Kidney (tissue), 14 donors: ENCODE results near the gene ZBTB14. TPM values are rescaled to one million over a fixed set of nuclear protein-coding genes. Genes with fewer than 3 reads are reported as not detected.

Experiments used
- DNase-seq, 5 donors: peaks; one replicate each; pipeline ENCODE4 v3.0.0-alpha.2; 2013 to 2020
- FAIRE-seq: peaks from 2 replicates; lab custom pipeline; 2012; peaks lifted over from hg19 to GRCh38; lab: Jason Lieb, UNC
- H3K27ac ChIP-seq, 2 donors: one replicate each; pipeline ENCODE4 v1.7.0; 2013; ENCODE audit warnings: low read depth in 2 of 2, low read length in 2 of 2, inconsistent platforms in 1 of 2
- H3K27me3 ChIP-seq: one replicate; pipeline ENCODE4 v1.7.1; 2013; ENCODE audit warnings: low read length, inconsistent platforms; ENCODE audit not compliant: control insufficient read depth, insufficient read depth
- H3K36me3 ChIP-seq, 3 donors: one replicate each; pipeline versions ENCODE4 v1.7.0 to v1.7.1; 2013; ENCODE audit warnings: low read length in 3 of 3, control low read depth in 1 of 3, inconsistent platforms in 1 of 3; ENCODE audit not compliant: insufficient read depth in 3 of 3, control insufficient read depth in 2 of 3
- H3K4me1 ChIP-seq, 3 donors: one replicate each; pipeline versions ENCODE4 v1.7.0 to v1.7.1; 2013; ENCODE audit warnings: low read length in 3 of 3, inconsistent platforms in 1 of 3, low read depth in 1 of 3; ENCODE audit not compliant: control insufficient read depth in 2 of 3, insufficient read depth in 2 of 3
- H3K4me3 ChIP-seq, 3 donors: one replicate each; pipeline versions ENCODE4 v1.7.0 to v1.8.1; 2013; ENCODE audit warnings: low read length in 3 of 3, control low read depth in 1 of 3, inconsistent platforms in 1 of 3
- H3K9ac ChIP-seq, 3 donors: one replicate each; pipeline versions ENCODE4 v1.7.0 to v1.7.1; 2013; ENCODE audit warnings: low read length in 3 of 3, control low read depth in 1 of 3, inconsistent platforms in 1 of 3
- H3K9me3 ChIP-seq, 3 donors: one replicate each; pipeline versions ENCODE4 v1.7.0 to v1.7.1; 2013; ENCODE audit warnings: low read length in 3 of 3, control low read depth in 1 of 3, inconsistent platforms in 1 of 3; ENCODE audit not compliant: control insufficient read depth in 2 of 3, insufficient read depth in 1 of 3
- CTCF ChIP-seq: IDR thresholded peaks from 3 replicates; pipeline ENCODE4 v1.5.1; 2012; ENCODE audit warnings: mild to moderate bottlenecking, moderate library complexity, borderline replicate concordance; ENCODE audit not compliant: insufficient read depth; ENCODE audit errors: extremely low read depth
- intact Hi-C: fragments of 100-400 bp; cut with DNase I; formaldehyde crosslinking; loops from one replicate; pipeline ENCODE4 v1.11.1; 2022
- polyA plus RNA-seq: library from polyadenylated mRNA; stranded (reverse); fragments of 350-450 nt; fragmentation: Illumina TruSeq; extraction: RNeasy Lipid Tissue Mini Kit (QIAGEN cat#74804); gene quantifications from one replicate; pipeline ENCODE4 v1.2.3, GENCODE V29; 2014; ENCODE audit warnings: low read depth, low replicate concordance; ENCODE audit not compliant: insufficient read depth
- total RNA-seq: library from RNA; stranded (reverse); fragmentation: NEBNext Ultra II Directional; extraction: Animal tissue kit (Norgen Biotek cat#: 25700); gene quantifications from one replicate; pipeline ENCODE4 v1.2.1, GENCODE V29; 2021
- donor health status: control.
- donor health status: control.
- donor health status: control.
- donor health status: control.
- donor health status: control.
- donor health status: DM: yes; HTN: yes; CAD: no.
- donor health status: Normal renal cell carcinoma (clear cell type).

ZBTB14 gene
- total and polyA plus RNA-seq, 2 donors from 2014 or later = 6.7 to 17.5 TPM

- intact Hi-C loops = no loop called here
- no peak for FAIRE-seq
- DNase-seq = peak in 2 of 5 donors; percentile 26 to 39
Measured at GRCh38 chr18:5311301-5311989, 15.9 kb upstream of the ZBTB14 start.

GRCh38 chr18:5309888-5310470, 14.5 kb upstream of the ZBTB14 start:
- no peak for TF ChIP-seq CTCF
- Histone ChIP-seq H3K9ac (no peak overlapping the region), H3K27ac (no peak overlapping the region), H3K9me3 (no peaks in the 10 kb centered on the region), H3K4me1 (no peaks in the 10 kb centered on the region), H3K4me3 (peak overlapping the region in 1 of 3 donors; percentile 4), H3K27me3 (no peaks in the 10 kb centered on the region), H3K36me3 (no peaks in the 10 kb centered on the region)
- DNase-seq (no peak), FAIRE-seq (no peak)
- intact Hi-C loops = no loop called here

More at GRCh38 chr18:5311301-5311989, 15.9 kb upstream of the ZBTB14 start:
- Histone ChIP-seq H3K4me1 (no peaks in the 10 kb centered on the region), H3K9me3 (no peaks in the 10 kb centered on the region), H3K9ac (no peak overlapping the region), H3K27ac (no peak overlapping the region), H3K36me3 (no peaks in the 10 kb centered on the region), H3K27me3 (no peaks in the 10 kb centered on the region), H3K4me3 (no peak overlapping the region)
- TF ChIP-seq CTCF = no peak

GRCh38 chr18:5305835-5306234, 10.3 kb upstream of the ZBTB14 start:
- FAIRE-seq (no peak), DNase-seq (no peak)
- Histone ChIP-seq H3K4me1 (no peaks in the 10 kb centered on the region), H3K27me3 (no peaks in the 10 kb centered on the region), H3K9ac (no peak overlapping the region), H3K36me3 (no peaks in the 10 kb centered on the region), H3K27ac (no peak overlapping the region), H3K9me3 (no peaks in the 10 kb centered on the region), H3K4me3 (no peak overlapping the region)
- TF ChIP-seq CTCF = no peak
- intact Hi-C loops = no loop called here
